GM18867 (cell line): Measurements from ENCODE around the gene LRRC59.

Source experiments
- ATAC-seq: cut with Tn5 transposase; IDR thresholded peaks from one replicate; pipeline ENCODE4 v1.9.1; 2021; ENCODE audit warnings: mild to moderate bottlenecking, moderate library complexity; ENCODE audit not compliant: unreplicated experiment

Gene LRRC59

DNA sequence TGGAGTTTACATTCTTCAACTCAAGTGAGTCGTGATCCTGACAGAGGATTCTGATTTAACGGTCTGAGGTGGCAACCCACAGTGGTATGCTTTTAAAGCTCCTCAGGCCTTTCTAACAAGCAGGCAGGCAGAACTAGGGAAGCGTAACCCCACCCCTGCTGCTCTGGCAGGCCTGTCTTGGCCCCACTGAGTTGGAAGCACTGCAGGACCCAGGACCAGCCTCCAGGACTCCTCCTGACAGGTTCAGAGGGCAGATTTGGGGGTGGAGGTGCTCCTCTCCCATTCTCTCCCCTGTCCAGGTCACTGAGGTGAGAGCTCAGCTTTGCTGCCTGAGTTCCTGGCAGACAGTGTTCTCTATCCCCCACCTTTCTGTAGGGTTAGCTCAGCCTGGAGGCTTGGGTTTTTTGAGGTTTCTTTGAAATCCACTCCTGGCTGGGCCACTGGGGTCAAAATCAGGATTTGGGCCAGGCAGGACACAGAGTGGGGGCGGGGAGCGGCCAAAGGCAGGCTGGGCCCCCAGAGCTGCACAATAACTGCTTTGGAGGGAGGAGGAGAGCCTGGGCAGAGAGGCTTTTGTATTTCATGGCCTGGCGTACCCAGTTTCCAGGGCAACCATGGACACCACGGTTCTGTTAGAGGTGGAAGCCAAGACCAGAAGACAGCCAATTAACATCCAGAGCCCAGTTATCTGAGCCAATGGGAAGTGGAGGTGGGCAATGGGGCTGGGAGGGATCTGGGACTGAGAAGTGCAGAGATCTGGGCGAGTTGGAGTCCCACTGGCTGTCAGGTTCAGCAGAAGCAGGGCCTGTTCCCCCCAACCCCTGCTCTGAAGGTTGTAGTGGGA lies 33.9 kb downstream of the LRRC59 start:
- no peak for ATAC-seq

DNA sequence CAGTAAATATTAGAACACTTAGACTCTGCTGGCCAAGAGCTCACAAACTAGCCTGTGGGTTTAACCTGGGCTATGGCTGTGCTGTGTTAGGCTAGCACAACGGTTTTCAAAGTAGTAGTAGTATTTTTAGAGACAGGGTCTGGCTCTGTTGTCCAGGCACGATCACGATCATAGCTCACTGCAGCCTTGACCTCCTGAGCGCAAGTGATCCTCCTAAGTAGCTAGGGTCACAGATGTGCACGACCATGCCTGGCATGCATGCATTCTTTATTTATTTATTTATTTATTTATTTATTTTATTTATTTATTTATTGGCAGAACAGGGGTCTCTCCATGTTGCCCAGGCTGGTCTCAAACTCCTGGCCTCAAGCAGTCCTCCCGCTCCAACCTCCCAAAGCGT lies 34.7 kb downstream of the LRRC59 start:
- ATAC-seq, result no peak

DNA sequence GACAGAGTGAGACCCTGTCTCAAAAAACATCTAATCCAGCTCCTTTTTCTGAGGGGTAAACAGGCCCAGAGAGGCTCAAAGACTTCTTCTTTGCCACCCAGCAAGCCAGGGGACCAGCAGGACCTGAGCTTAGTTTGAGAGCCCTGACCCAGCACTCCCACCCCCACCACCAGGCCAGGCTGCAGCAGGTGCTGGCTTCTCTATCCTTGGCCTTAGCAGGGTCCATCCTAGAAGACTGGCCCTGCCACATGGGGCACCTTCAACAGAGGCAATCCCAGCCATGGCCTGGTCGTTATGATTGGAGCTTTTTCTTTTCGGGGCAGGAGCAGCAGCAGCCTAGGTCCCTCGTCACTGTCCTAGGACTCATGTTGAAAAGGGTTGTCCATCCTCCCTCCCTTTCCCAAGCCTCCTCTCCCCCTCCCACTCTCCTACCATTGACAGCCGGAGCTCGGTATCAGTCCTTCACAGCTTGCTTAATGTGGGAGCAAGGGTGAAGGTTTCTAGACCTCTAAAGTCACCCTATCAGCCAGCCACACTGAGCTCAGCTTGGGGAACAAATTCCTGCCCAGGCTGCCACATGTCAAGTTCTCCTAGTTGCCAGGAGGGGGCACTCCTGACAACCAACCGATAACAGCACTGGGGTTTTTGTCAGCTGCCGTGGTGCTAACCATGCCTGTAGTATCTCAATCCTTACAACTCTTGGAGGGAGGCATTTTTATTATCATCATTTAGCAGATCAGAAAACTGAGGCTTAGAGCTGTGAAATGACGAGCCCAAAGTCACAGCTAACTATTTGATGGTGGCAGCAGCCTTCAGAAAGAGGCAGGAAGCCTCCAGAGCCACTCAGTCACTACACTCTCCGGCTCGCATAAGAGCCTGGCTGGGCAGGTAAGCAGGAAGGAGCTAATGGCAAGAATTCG lies 35.5 kb downstream of the LRRC59 start:
- ATAC-seq, result no peak

DNA sequence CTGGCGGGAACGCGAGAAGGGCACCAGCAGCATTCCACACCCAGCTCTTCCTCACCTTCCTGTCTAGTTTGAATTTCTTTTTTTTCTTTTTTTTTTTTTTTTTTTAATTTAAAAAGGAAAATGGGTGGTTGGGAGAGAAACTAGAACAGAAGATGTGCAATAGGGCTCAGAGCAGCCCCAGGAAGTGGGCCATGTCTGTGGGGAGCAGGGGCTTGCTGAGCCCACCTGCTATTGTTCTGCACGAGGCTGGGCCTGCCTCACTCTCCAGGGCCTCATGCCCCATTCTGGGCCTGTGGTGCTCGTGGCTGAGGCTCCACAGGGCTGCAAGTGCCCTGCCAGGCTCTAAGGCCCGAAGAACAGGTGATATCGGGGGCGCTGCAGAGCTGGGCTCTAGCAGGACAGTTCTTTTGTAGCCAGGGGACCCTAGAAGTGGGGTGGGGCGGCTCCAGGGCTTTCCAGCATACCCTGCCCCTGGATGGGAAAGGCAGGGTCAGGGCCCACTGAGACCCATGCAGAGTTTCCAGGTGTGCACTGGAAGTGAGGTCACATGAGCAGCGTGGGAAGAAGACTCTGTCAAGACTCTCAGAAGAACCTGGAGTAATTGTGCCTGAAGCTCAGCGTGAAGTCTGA lies 36.7 kb downstream of the LRRC59 start:
- ATAC-seq, result no peak

DNA sequence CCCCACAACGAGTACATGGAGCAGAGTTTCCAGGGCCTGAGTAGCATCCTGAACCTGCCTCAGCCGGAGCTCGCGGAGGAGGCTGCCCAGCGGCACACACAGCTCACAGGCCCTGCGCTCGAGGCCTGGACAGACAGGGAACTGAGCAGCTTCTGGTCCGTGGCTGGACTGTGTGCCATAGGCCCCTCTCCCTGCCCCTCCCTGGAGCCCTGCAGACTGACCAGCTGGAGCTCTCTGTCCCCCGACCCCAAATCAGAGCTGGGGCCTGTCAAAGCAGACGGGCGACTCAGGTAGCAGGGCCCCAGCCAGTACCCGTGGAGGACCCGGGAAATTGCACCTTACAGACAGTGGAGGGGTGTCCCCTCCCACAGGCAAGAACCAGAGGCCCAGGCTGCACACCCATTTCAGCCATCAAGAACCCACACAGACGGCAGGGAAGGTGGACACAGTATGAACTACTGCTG lies 37.3 kb downstream of the LRRC59 start:
- no peak for ATAC-seq

DNA sequence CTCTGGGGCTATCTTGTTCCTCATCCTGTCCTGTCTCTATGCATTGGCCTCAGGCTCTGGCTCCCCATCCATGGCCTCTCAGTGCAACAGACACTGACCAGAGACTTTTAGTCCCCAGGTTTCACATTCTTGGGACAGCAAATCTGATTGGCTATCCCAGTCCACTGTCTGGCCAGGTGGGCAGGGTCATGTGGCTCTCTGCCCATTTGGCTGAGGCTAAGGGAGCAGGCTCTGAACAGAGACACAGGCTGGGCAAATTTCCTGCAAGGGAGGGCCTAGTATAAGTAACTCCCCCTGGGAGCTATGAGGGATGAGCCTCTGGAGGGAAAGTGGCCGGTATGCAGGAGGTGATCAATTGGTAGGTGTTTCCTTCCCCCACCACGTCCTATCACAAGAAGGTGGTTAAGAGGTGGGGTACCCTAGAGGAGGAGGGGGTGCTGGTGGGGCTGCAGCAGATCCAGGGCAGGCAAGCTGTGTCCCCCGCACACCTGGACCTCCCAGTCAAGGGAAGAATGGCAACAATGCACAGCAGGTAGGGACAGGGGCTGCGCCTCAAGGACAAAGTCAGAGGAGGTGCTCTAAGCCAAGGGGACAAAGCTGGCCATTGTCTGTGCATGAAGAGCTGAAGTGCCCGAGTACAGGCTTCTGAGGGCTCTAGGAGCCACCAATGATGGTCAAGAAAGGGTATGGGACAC lies 38.2 kb downstream of the LRRC59 start:
- ATAC-seq, result no peak

DNA sequence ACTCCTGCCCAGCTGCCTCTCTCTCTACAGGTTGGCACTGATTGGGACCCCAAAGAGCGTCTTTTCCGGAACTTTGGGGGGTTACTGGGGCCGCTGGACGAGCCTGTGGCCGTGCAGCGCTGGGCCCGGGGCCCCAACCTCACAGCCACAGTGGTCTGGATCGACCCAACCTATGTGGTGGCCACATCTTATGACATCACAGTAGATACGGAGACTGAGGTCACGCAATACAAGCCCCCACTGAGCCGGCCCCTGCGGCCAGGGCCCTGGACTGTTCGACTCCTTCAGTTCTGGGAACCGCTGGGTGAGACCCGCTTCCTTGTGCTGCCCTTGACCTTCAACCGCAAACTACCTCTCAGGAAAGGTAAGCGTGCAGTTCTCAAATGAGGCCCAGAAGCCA lies 39.1 kb downstream of the LRRC59 start:
- no peak for ATAC-seq

DNA sequence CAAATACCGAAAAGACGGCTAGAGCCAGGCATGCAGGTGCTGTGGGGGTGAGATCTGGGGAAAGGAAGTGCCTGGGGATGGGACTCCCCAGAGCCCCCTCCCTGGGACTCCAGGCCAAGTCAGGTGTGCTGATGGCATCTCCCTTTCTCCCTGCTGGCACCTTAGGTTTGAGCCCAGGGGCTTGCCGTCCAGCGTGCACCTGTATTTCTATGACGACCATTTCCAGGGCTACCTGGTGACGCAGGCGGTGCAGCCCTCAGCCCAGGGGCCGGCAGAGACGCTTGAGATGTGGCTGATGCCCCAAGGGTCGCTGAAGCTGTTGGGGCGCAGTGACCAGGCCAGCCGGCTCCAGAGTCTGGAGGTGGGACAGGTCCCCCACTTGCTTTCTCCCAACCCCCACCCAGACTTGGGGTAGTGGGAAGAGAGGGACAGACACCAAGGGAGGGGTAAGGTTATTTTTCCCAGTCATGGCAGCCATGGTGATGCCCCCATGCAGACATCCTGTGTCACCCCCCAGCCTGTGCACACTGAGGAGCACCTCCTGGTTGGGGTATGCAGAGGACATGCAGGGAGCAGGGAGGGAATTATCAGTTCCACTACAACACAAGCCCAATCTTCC lies 40.3 kb downstream of the LRRC59 start:
- ATAC-seq, result no peak

DNA sequence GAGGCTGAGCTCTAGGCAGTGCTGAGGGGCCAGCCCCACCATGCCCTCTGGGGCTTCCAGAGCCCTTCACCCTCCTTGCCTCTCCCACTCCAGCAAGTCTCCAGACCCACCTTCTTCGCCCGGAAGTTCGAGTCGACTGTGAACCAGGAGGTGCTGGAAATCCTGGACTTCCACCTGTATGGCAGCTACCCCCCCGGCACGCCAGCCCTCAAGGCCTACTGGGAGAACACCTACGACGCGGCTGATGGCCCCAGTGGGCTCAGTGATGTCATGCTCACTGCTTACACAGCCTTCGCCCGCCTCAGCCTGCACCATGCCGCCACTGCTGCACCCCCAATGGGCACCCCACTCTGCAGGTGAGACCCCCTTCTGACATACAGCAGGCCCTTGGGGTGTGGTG lies 40.9 kb downstream of the LRRC59 start:
- no peak for ATAC-seq

DNA sequence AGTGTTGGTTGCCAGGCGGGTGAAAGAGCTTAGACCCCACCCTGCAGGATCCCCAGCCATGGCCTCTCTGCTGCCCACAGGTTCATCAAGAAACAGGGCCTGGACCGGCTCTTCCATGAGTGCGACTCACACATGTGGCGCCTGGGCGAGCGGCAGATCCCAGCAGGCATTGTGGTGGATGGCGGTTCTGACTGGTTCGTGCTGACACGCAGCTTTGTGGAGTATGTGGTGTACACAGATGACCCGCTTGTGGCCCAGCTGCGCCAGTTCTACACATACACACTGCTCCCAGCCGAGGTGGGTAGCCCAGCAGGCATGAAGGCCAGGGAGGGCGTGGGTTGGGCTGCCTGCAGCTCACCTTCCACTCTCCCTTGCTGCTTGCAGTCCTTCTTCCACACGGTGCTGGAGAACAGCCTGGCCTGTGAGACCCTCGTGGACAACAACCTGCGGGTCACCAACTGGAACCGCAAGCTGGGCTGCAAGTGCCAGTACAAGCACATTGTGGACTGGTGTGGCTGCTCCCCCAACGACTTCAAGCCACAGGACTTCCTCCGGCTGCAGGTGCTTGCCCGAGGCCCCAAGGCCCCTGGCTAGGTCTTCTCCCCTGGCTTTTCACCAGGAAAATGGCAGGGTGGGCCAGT lies 41.5 kb downstream of the LRRC59 start:
- no peak for ATAC-seq

DNA sequence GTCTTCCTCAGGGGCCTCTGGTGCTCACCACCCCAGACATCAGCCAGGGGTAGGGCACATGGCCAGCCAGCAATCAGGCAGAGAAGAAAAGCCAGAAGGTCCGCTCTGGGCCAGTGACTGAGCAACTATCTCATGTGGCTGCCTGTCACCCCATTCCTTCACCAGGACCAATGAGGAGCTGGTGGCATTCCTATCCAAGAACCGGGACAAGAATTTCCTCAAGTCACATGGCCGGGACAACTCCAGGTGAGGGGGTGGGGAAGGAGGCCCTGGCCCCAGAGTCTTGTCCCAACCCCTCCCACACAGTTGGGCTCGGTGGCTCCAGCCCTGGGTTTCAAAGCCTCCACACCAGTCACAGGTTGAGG lies 42.0 kb downstream of the LRRC59 start:
- no peak for ATAC-seq

DNA sequence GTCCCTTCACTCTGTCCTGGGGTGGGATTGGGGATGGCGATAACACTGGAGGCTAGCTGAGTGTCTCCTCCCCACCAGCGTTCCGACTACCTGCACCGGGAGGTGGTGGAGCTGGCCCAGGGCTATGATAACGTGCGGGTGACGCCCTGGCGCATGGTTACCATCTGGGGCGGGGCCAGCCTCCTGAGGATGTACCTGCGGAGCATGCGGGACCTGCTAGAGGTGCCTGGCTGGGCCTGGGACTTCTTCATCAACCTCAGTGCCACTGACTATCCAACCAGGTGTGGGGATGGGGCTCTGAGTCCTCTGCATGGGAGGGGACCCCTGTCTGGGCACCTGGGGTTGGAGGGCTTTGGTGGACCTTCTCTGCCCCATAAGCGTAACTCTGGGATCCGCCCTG lies 42.5 kb downstream of the LRRC59 start:
- no peak for ATAC-seq

DNA sequence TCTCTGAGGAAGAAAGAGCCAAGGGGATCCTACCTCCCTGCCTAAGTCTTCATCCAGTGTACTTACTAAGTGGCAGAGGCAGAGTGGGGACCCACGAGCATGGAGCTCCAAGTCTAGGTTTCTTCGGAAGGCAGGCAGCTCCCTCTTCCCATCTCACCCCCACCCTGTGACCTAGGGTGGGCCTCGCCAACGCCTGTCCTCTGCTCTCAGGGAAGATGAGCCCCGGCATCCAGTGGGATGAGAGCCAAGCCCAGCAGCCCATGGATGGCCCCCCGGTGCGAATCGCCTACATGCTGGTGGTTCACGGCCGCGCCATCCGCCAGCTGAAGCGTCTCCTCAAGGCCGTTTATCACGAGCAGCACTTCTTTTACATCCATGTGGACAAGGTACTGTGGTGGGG lies 43.1 kb downstream of the LRRC59 start:
- no peak for ATAC-seq

DNA sequence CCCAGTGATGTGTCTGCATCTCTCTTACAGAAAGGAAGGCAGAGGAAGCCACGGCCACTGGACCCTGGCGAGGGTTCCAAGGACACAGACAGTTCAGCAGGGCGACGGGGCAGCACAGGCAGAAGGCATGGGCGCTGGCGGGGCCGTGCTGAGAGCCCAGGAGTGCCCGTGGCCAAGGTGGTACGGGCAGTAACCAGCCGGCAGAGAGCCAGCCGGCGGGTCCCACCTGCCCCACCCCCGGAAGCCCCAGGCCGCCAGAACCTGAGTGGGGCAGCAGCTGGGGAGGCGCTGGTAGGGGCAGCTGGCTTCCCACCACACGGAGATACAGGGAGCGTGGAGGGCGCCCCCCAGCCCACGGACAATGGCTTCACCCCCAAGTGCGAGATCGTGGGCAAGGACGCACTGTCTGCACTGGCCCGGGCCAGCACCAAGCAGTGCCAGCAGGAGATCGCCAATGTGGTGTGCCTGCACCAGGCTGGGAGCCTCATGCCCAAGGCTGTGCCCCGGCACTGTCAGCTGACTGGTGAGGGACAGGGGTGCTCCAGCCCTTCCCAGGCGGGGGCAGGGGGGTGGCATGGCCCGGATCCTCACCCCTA lies 43.6 kb downstream of the LRRC59 start:
- no peak for ATAC-seq

DNA sequence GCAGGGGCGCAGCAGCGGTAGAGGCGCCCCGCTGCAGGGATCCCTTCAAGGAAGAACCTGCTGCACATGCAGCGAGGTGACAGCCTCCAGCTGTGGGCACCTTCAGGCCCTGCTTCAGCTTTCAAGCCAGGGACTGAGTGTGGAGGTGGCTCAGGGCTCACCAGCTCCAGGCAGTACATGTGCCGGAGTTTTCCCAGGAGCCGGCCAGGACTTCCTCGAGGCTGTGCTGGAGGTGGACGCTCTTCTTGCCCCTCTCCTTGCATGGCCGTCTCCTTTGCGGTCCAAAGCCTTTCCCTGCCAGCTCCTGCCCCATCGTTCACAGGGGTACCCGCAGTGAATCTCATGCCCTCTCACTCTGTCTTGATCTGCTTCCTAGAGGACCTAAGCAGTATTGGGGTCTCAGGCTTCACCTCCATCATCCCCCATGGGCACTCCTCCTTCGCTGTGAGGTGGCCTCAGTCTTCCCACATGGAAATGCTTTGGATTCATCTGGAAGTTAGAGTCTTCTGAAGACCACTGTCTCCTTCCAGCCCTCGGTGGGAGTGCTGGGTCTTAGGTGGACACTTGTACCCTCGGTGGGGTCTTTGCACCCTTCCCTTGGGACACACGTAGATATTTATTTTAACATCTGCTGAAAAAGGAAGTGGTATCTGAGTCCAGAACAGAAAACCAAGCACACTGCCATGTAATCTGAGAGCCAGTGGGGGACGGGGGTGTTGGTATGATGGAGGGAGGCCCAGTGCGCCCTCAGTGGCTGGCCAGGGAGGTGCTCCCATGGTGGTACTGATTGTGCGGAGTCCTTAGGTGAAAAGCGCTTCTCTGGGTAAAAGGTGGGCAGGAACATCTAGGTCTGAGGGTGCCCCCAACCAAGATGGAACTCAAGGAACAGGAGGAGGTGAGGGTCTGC lies 44.4 kb downstream of the LRRC59 start:
- no peak for ATAC-seq

DNA sequence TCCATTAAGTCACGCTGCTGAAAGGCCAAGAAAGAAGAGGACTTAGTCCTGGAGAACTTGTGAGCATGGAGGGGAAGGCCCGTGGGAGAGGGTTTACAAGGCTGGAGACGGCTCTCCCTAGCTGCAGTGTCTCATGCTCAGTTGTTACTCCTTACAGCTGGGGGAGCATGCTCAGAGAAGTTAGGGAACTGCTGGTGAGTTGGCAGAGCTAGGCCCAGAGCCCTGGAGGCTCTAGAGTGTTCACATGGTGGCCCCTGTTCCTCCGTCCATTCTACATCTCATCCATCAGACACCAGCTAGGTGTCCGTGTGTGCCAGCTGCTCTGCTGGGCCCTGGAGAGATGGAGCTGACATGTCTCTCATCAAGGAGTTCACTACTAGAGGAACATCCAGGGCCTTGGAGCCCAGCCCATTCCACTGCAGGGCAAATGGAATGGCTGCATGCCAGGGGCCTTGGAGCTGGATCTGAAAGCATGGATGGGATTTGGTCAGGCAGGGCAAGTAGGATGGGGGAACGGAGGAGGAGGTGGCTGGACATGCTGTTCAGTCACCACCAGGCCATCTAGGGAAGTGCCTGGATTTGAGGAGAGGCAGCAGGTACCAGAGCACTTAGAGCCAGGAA lies 45.1 kb downstream of the LRRC59 start:
- no peak for ATAC-seq

DNA sequence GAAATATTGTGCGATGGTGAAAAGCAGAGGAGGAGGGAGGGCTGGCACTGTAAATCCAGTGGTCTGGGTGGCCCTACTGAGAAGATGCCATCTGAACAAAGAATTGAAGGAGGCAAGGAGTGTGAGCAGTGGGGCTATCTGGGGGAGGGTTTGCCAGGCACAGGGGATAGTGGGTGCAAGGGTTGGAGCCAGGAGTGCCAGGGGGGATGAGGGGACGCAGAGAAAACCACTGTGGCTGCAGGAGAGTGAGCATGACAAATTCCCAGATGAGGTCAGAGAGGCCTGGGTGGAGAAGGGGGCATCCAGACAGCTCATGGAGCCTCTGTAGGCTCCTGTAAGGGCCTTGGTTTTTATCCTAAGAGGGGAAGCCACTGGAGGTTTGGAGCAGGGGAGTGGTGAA lies 46.6 kb downstream of the LRRC59 start:
- no peak for ATAC-seq

DNA sequence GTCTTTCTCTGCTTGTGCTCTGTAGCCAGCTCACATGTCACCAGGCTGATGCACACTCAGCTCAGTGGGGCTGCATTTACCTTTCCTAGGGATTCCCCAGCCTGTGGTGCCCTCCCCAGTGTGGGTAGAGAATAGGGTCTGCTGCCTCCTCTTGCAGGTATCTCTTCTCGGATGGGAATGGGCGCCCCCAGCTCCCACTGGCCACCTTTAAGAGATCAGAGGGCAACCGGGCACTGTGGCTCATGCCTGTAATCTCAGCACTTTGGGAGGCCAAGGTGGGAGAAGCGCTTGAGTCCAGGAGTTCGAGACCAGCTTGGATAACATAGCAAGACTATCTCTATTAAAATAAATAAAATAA lies 48.1 kb downstream of the LRRC59 start:
- no peak for ATAC-seq
